Measurements from ENCODE around the gene DOK7. TPM values are rescaled to one million over a fixed set of nuclear protein-coding genes. Genes with fewer than 3 reads are reported as not detected.

DOK7 gene
- total RNA-seq, 1 experiment from 2014 or later: 0.26 TPM

GRCh38 chr4:3436798-3437581, 26.1 kb upstream of the DOK7 start:
- H3K27me3 ChIP-seq (ENCODE audit: insufficient read depth, low read length): no peaks in the 10 kb centered on the region
- H3K56ac ChIP-seq (ENCODE audit: insufficient read length, low read depth, low read length): no peak overlapping the region
- H3K9me3 Mint-ChIP-seq: no peaks in the 10 kb centered on the region
- H3K27me3 Mint-ChIP-seq (ENCODE audit: low read depth): no peaks in the 10 kb centered on the region; the same call in 1 of the 2 replicates
- no peaks in the 10 kb centered on the region for H3K79me1 ChIP-seq (ENCODE audit: insufficient read depth, low read depth, low read length, poor library complexity, severe bottlenecking)
- no peak overlapping the region for H2BK120ac ChIP-seq (ENCODE audit: low read depth, low read length, poor library complexity, severe bottlenecking)
- H3K4me1 ChIP-seq (ENCODE audit: insufficient read depth, low read length): no peaks in the 10 kb centered on the region
- DNase-seq: no peak
- H2BK20ac ChIP-seq (ENCODE audit: low read depth, low read length, poor library complexity, severe bottlenecking): no peak overlapping the region
- no peak overlapping the region for H3K4me3 Mint-ChIP-seq
- TF ChIP-seq, protein P1, sequence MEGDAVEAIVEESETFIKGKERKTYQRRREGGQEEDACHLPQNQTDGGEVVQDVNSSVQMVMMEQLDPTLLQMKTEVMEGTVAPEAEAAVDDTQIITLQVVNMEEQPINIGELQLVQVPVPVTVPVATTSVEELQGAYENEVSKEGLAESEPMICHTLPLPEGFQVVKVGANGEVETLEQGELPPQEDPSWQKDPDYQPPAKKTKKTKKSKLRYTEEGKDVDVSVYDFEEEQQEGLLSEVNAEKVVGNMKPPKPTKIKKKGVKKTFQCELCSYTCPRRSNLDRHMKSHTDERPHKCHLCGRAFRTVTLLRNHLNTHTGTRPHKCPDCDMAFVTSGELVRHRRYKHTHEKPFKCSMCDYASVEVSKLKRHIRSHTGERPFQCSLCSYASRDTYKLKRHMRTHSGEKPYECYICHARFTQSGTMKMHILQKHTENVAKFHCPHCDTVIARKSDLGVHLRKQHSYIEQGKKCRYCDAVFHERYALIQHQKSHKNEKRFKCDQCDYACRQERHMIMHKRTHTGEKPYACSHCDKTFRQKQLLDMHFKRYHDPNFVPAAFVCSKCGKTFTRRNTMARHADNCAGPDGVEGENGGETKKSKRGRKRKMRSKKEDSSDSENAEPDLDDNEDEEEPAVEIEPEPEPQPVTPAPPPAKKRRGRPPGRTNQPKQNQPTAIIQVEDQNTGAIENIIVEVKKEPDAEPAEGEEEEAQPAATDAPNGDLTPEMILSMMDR (conservative IDR thresholded peaks at IDR 0.05): no peak
- no peak overlapping the region for H3K14ac ChIP-seq (ENCODE audit: insufficient read depth, low read length)
- H3K9ac ChIP-seq (ENCODE audit: extremely low read depth, insufficient read length, low read length): no peak overlapping the region
- H3K79me2 ChIP-seq (ENCODE audit: insufficient read depth, low read length): no peaks in the 10 kb centered on the region
- H2AK5ac ChIP-seq (ENCODE audit: insufficient read length, low read length): no peak overlapping the region
- H4K91ac ChIP-seq (ENCODE audit: insufficient read length, low read depth, low read length): no peak overlapping the region
- no peaks in the 10 kb centered on the region for H3K23me2 ChIP-seq (ENCODE audit: insufficient read length, low read depth, low read length, poor library complexity, severe bottlenecking)
- H3K36me3 Mint-ChIP-seq (ENCODE audit: insufficient read depth in 1 of 3, low read depth in 3 of 3): no peaks in the 10 kb centered on the region
- H4K8ac ChIP-seq (replicated peaks; ENCODE audit: insufficient read length, low read depth, low read length): no peak overlapping the region
- no peak overlapping the region for H2AFZ ChIP-seq (ENCODE audit: low read length)
- H4K5ac ChIP-seq (ENCODE audit: insufficient read length, low read depth, low read length): no peak overlapping the region
- no peak overlapping the region for H3K23ac ChIP-seq (ENCODE audit: insufficient read length, low read depth, low read length)
- H3K4me1 Mint-ChIP-seq: peaks cover 2 to 13% of the 10 kb centered on the region in 2 experiments; a peak in 3 of 4 replicates
- no peak overlapping the region for H3K4me2 ChIP-seq (ENCODE audit: insufficient read depth, insufficient read length, low read length)
- no peak overlapping the region for H3K18ac ChIP-seq (ENCODE audit: insufficient read length, low read depth, low read length)
- no peaks in the 10 kb centered on the region for H3K9me3 ChIP-seq (ENCODE audit: control insufficient read depth, low read depth, low read length)
- no peak overlapping the region for H3K27ac Mint-ChIP-seq
- H3K4ac ChIP-seq (ENCODE audit: low read depth, low read length): no peak overlapping the region
- no peak overlapping the region for H3T11ph ChIP-seq (ENCODE audit: low read length)
- H2BK5ac ChIP-seq (ENCODE audit: insufficient read length, low read length): no peak overlapping the region
- H2BK15ac ChIP-seq (ENCODE audit: low read depth, low read length): no peak overlapping the region
- H4K20me1 ChIP-seq (ENCODE audit: control insufficient read depth, insufficient read depth, insufficient read length): no peaks in the 10 kb centered on the region
- H3K27ac ChIP-seq (ENCODE audit: insufficient read length, low read depth, low read length): no peak overlapping the region
- no CpG with 5 or more reads among the region's 19 CpGs for WGBS (ENCODE audit: extremely low coverage, insufficient read length, low lambda C conversion rate)
- no peak overlapping the region for H2BK12ac ChIP-seq (ENCODE audit: insufficient read length, low read depth, low read length)

Measured in H9 (cell line).